ENCODE measurements around the gene U2AF2. TPM values are rescaled to one million over a fixed set of nuclear protein-coding genes. Genes with fewer than 3 reads are reported as not detected.

The U2AF2 gene
- total and polyA plus RNA-seq, 2 experiments from 2014 or later = 73.1 to 233 TPM

DNA sequence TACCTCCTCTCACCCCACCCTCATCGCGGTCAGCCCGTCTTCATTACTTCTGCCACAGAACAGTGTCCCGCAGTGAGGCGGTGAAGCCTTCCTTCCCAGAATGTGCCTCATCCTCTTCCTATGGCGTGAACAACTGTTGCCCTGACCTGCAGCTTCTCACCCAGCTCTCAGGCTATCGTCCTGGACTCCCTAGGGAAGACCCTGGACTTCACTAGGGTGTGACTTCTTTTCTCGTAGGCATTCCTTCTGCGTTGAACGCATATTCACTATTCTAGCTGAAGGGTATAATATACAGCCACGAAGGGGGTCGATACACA is 48.4 kb upstream of the U2AF2 start:
- H3K4me3 Mint-ChIP-seq = peak overlapping the region; percentile 95
- Histone ChIP-seq H3K4me1 (ENCODE audit: insufficient read depth) (peaks cover 14% of the 10 kb centered on the region), H3K79me2 (replicated peaks; ENCODE audit: insufficient read depth) (peaks cover 14% of the 10 kb centered on the region), H3K4me2 (peak overlapping the region; percentile 87), H3K4me3 (peak overlapping the region; percentile 84), H2AFZ (no peak overlapping the region), H3K27ac (ENCODE audit: low read depth) (peak overlapping the region; percentile 79), H3K9me2 (ENCODE audit: insufficient read depth) (no peaks in the 10 kb centered on the region), H3K36me3 (ENCODE audit: insufficient read depth) (peaks cover 5% of the 10 kb centered on the region; the same call in 1 of the 2 replicates), H3F3A (replicated peaks; ENCODE audit: low read depth) (peaks cover 22% of the 10 kb centered on the region), H4K20me1 (replicated peaks; ENCODE audit: insufficient read depth) (peaks cover 22% of the 10 kb centered on the region), H3K27me3 (ENCODE audit: insufficient read depth) (no peaks in the 10 kb centered on the region)
- H3K4me1 Mint-ChIP-seq = peaks cover 27% of the 10 kb centered on the region
- H3K27ac Mint-ChIP-seq = peak overlapping the region; percentile 96
- DNase-seq (ENCODE audit: low spot score) (no peak), ATAC-seq (no peak)
- H3K9me3 Mint-ChIP-seq = peaks cover 3% of the 10 kb centered on the region
- peaks cover 34% of the 10 kb centered on the region for H3K27me3 Mint-ChIP-seq (ENCODE audit: insufficient read depth, low read depth, poor library complexity)
- TF ChIP-seq NANOG (IDR thresholded peaks at IDR 0.05; ENCODE audit: borderline replicate concordance) = no peak
- TF ChIP-seq ZNF331 (CRISPR knock-in tag; IDR thresholded peaks at IDR 0.05; ENCODE audit: low read depth) = no peak
- TF ChIP-seq, protein P1, sequence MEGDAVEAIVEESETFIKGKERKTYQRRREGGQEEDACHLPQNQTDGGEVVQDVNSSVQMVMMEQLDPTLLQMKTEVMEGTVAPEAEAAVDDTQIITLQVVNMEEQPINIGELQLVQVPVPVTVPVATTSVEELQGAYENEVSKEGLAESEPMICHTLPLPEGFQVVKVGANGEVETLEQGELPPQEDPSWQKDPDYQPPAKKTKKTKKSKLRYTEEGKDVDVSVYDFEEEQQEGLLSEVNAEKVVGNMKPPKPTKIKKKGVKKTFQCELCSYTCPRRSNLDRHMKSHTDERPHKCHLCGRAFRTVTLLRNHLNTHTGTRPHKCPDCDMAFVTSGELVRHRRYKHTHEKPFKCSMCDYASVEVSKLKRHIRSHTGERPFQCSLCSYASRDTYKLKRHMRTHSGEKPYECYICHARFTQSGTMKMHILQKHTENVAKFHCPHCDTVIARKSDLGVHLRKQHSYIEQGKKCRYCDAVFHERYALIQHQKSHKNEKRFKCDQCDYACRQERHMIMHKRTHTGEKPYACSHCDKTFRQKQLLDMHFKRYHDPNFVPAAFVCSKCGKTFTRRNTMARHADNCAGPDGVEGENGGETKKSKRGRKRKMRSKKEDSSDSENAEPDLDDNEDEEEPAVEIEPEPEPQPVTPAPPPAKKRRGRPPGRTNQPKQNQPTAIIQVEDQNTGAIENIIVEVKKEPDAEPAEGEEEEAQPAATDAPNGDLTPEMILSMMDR (conservative IDR thresholded peaks at IDR 0.05; ENCODE audit: low read depth in 2 of 2) = no peak
- TF ChIP-seq EZH2 (IDR thresholded peaks at IDR 0.05; ENCODE audit: low read depth, unreplicated experiment) = no peak
- TF ChIP-seq EZH2phosphoT487 (IDR thresholded peaks at IDR 0.05; ENCODE audit: unreplicated experiment) = no peak
- TF ChIP-seq, protein P2, sequence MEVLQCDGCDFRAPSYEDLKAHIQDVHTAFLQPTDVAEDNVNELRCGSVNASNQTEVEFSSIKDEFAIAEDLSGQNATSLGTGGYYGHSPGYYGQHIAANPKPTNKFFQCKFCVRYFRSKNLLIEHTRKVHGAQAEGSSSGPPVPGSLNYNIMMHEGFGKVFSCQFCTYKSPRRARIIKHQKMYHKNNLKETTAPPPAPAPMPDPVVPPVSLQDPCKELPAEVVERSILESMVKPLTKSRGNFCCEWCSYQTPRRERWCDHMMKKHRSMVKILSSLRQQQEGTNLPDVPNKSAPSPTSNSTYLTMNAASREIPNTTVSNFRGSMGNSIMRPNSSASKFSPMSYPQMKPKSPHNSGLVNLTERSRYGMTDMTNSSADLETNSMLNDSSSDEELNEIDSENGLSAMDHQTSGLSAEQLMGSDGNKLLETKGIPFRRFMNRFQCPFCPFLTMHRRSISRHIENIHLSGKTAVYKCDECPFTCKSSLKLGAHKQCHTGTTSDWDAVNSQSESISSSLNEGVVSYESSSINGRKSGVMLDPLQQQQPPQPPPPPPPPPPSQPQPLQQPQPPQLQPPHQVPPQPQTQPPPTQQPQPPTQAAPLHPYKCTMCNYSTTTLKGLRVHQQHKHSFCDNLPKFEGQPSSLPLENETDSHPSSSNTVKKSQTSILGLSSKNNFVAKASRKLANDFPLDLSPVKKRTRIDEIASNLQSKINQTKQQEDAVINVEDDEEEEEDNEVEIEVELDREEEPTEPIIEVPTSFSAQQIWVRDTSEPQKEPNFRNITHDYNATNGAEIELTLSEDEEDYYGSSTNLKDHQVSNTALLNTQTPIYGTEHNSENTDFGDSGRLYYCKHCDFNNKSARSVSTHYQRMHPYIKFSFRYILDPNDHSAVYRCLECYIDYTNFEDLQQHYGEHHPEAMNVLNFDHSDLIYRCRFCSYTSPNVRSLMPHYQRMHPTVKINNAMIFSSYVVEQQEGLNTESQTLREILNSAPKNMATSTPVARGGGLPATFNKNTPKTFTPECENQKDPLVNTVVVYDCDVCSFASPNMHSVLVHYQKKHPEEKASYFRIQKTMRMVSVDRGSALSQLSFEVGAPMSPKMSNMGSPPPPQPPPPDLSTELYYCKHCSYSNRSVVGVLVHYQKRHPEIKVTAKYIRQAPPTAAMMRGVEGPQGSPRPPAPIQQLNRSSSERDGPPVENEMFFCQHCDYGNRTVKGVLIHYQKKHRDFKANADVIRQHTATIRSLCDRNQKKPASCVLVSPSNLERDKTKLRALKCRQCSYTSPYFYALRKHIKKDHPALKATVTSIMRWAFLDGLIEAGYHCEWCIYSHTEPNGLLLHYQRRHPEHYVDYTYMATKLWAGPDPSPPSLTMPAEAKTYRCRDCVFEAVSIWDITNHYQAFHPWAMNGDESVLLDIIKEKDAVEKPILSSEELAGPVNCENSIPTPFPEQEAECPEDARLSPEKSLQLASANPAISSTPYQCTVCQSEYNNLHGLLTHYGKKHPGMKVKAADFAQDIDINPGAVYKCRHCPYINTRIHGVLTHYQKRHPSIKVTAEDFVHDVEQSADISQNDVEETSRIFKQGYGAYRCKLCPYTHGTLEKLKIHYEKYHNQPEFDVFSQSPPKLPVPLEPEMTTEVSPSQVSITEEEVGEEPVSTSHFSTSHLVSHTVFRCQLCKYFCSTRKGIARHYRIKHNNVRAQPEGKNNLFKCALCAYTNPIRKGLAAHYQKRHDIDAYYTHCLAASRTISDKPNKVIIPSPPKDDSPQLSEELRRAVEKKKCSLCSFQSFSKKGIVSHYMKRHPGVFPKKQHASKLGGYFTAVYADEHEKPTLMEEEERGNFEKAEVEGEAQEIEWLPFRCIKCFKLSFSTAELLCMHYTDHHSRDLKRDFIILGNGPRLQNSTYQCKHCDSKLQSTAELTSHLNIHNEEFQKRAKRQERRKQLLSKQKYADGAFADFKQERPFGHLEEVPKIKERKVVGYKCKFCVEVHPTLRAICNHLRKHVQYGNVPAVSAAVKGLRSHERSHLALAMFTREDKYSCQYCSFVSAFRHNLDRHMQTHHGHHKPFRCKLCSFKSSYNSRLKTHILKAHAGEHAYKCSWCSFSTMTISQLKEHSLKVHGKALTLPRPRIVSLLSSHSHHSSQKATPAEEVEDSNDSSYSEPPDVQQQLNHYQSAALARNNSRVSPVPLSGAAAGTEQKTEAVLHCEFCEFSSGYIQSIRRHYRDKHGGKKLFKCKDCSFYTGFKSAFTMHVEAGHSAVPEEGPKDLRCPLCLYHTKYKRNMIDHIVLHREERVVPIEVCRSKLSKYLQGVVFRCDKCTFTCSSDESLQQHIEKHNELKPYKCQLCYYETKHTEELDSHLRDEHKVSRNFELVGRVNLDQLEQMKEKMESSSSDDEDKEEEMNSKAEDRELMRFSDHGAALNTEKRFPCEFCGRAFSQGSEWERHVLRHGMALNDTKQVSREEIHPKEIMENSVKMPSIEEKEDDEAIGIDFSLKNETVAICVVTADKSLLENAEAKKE (CRISPR knock-in tag; IDR thresholded peaks at IDR 0.05) = no peak
- no peak for TF ChIP-seq STAT1 (IDR thresholded peaks at IDR 0.05; ENCODE audit: unreplicated experiment)
- no peak for TF ChIP-seq JUNB (IDR thresholded peaks at IDR 0.05; ENCODE audit: unreplicated experiment)
- TF ChIP-seq CREB1 (CRISPR knock-in tag; IDR thresholded peaks at IDR 0.05; ENCODE audit: low read depth) = no peak
- TF ChIP-seq, protein P3, sequence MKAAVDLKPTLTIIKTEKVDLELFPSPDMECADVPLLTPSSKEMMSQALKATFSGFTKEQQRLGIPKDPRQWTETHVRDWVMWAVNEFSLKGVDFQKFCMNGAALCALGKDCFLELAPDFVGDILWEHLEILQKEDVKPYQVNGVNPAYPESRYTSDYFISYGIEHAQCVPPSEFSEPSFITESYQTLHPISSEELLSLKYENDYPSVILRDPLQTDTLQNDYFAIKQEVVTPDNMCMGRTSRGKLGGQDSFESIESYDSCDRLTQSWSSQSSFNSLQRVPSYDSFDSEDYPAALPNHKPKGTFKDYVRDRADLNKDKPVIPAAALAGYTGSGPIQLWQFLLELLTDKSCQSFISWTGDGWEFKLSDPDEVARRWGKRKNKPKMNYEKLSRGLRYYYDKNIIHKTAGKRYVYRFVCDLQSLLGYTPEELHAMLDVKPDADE (IDR thresholded peaks at IDR 0.05) = no peak
- TF ChIP-seq, protein P4, sequence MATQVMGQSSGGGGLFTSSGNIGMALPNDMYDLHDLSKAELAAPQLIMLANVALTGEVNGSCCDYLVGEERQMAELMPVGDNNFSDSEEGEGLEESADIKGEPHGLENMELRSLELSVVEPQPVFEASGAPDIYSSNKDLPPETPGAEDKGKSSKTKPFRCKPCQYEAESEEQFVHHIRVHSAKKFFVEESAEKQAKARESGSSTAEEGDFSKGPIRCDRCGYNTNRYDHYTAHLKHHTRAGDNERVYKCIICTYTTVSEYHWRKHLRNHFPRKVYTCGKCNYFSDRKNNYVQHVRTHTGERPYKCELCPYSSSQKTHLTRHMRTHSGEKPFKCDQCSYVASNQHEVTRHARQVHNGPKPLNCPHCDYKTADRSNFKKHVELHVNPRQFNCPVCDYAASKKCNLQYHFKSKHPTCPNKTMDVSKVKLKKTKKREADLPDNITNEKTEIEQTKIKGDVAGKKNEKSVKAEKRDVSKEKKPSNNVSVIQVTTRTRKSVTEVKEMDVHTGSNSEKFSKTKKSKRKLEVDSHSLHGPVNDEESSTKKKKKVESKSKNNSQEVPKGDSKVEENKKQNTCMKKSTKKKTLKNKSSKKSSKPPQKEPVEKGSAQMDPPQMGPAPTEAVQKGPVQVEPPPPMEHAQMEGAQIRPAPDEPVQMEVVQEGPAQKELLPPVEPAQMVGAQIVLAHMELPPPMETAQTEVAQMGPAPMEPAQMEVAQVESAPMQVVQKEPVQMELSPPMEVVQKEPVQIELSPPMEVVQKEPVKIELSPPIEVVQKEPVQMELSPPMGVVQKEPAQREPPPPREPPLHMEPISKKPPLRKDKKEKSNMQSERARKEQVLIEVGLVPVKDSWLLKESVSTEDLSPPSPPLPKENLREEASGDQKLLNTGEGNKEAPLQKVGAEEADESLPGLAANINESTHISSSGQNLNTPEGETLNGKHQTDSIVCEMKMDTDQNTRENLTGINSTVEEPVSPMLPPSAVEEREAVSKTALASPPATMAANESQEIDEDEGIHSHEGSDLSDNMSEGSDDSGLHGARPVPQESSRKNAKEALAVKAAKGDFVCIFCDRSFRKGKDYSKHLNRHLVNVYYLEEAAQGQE (IDR thresholded peaks at IDR 0.05; ENCODE audit: unreplicated experiment) = no peak
- no peak for TF ChIP-seq ZNF114 (CRISPR knock-in tag; IDR thresholded peaks at IDR 0.05)
- no peak for TF ChIP-seq POLR2AphosphoS5 (IDR thresholded peaks at IDR 0.05; ENCODE audit: low read depth)
- peaks cover 24% of the 10 kb centered on the region for H3K36me3 Mint-ChIP-seq (ENCODE audit: low read depth)

Data from GM23338 (cell line).